ENCODE results near the gene C16orf54.
"Not testable (repeated sequence)": the region's sequence is repeated elsewhere in the genome, so short reads cannot be mapped to it uniquely, and the experiment has no call there.

The C16orf54 gene

DNA sequence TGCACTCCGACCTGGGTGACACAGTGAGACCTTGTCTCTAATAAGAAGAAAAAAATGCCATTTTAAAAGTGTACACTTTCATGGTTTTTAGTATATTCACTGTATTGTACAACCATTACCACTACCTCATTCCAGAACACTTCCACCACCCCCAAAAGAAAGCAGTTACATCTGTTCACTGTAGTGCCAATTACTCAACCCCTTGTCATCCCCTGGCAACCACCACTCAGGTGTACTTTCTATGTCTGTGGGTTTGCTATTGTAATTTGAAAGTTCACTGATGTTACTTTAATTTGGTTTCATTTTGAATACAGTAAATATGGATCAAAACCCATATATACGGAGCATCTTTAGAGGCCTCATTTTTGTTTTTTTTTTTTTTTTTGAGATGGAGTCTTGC is 38.4 kb upstream of the C16orf54 start:
- FAIRE-seq: no peak
- DNase-seq (ENCODE audit: insufficient read length, low spot score): no peak
- TF ChIP-seq PAX5 (IDR thresholded peaks at IDR 0.05; ENCODE audit: insufficient read depth, low read length, severe bottlenecking) (no peak), POU2F2 (IDR thresholded peaks at IDR 0.05; ENCODE audit: low read depth, low read length) (no peak), TAF1 (IDR thresholded peaks at IDR 0.05; ENCODE audit: low read depth, low read length) (no peak), SPI1 (IDR thresholded peaks at IDR 0.05; ENCODE audit: low read depth, low read length) (no peak), POLR2AphosphoS5 (IDR thresholded peaks at IDR 0.05; ENCODE audit: low read depth, low read length) (no peak), POLR2A (IDR thresholded peaks at IDR 0.05; ENCODE audit: low read depth, low read length) (no peak)

DNA sequence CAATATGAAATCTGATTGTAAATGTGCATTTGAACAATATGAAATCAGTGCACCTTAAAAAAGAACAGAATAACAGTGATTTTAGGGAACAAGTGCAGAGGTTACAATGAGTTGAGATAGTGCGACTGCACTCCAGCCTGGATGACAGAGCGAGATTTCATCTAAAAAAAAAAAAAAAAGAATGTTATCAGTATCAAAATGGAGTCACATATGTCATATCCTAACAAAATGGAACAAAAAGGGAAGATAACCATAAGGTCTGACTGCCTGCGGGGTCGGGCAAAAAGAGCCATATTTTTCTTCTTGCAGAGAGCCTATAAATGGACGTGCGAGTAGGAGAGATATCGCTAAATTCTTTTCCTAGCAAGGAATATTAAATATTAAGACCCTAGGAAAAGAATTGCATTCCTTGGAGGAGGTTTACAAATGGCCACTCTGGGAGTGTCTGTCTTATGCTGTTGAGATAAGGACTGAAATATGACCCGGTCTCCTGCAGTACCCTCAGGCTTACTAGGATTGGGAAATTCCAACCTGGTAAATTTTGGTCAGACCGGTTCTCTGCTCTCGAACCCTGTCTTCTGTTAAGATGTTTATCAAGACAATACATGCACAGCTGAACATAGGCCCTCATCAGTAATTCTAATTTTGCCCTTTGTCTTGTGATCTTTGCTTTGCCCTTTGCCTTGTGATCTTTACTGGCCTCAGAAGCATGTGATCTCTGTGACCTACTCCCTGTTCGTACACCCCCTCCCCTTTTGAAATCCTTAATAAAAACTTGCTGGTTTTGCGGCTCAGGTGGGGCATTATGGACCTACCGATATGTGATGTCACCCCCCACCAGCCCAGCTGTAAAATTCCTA is 37.5 kb upstream of the C16orf54 start:
- DNase-seq (ENCODE audit: insufficient read length, low spot score); FAIRE-seq: not testable (repeated sequence)

DNA sequence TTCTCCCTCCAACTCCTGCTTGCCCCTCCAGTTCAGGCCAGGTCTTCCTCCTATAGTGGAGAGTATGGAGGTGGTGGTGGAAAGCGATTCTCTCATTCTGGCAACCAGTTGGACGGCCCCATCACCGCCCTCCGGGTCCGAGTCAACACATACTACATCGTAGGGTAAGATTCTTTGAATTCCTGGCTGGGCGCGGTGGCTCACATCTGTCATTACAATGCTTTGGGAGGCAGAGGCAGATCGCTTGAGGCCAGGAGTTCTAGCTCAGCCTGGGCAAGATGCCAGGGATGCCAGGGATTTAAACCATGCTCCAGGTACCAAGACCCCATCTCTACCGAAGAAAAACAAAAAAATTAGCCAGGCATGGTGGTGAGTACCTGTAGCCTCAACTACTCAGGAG is 33.7 kb upstream of the C16orf54 start:
- FAIRE-seq (no peak), DNase-seq (ENCODE audit: insufficient read length, low spot score) (no peak)

DNA sequence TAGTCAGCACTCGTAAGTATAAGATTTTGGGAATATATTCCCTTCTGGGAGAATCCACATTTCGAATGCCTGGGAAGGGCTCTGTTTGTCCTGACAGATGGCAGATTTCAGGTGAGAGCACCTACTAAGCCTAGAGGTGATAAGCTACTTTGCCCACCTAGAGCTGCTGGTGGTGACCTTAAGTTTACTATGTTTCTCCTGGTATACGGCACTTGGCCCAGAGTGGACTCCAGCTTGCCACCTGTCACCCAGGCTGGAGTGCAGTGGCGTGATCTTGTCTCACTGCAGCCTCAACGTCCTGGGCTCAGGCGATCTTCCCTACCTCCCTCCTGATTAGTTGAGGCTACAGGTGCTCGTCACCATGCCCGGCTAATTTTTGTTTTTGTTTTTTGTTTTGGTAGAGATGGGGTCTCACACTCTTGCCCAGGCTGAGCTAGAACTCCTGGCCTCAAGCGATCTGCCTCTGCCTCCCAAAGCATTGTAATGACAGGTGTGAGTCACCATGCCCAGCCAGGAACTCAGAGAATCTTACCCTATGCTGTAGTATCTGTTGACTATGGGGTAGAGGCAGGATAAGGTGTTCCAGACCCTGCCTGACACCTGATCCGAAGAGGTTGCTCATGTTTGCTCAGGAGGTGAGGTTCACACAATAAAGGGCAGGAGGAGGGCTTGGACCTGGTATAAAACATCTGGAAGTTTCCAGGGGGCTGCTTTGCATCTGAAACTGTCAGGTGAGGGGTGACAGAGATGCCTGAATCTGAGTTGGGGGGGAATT is 32.0 kb upstream of the C16orf54 start, which contains the start of gene ZG16:
Gene ZG16 (plus strand): TSS at position 681 of the 775 bp plus-strand sequence. CDS start 1,011 bp downstream, outside the sequence.
- DNase-seq (ENCODE audit: insufficient read length, low spot score): no peak
- TF ChIP-seq SPI1 (IDR thresholded peaks at IDR 0.05; ENCODE audit: low read depth, low read length): no peak
- TF ChIP-seq POLR2AphosphoS5 (IDR thresholded peaks at IDR 0.05; ENCODE audit: low read depth, low read length): no peak
- no peak for TF ChIP-seq POU2F2 (IDR thresholded peaks at IDR 0.05; ENCODE audit: low read depth, low read length)
- no peak for TF ChIP-seq TAF1 (IDR thresholded peaks at IDR 0.05; ENCODE audit: low read depth, low read length)
- TF ChIP-seq POLR2A (IDR thresholded peaks at IDR 0.05; ENCODE audit: low read depth, low read length): no peak
- TF ChIP-seq PAX5 (IDR thresholded peaks at IDR 0.05; ENCODE audit: insufficient read depth, low read length, severe bottlenecking): no peak
- FAIRE-seq: no peak

More for the DNA sequence above, 33.7 kb upstream of the C16orf54 start:
- TF ChIP-seq PAX5 (IDR thresholded peaks at IDR 0.05; ENCODE audit: insufficient read depth, low read length, severe bottlenecking) (no peak), POU2F2 (IDR thresholded peaks at IDR 0.05; ENCODE audit: low read depth, low read length) (no peak), TAF1 (IDR thresholded peaks at IDR 0.05; ENCODE audit: low read depth, low read length) (no peak), POLR2AphosphoS5 (IDR thresholded peaks at IDR 0.05; ENCODE audit: low read depth, low read length) (no peak), POLR2A (IDR thresholded peaks at IDR 0.05; ENCODE audit: low read depth, low read length) (no peak), SPI1 (IDR thresholded peaks at IDR 0.05; ENCODE audit: low read depth, low read length) (no peak)

DNA sequence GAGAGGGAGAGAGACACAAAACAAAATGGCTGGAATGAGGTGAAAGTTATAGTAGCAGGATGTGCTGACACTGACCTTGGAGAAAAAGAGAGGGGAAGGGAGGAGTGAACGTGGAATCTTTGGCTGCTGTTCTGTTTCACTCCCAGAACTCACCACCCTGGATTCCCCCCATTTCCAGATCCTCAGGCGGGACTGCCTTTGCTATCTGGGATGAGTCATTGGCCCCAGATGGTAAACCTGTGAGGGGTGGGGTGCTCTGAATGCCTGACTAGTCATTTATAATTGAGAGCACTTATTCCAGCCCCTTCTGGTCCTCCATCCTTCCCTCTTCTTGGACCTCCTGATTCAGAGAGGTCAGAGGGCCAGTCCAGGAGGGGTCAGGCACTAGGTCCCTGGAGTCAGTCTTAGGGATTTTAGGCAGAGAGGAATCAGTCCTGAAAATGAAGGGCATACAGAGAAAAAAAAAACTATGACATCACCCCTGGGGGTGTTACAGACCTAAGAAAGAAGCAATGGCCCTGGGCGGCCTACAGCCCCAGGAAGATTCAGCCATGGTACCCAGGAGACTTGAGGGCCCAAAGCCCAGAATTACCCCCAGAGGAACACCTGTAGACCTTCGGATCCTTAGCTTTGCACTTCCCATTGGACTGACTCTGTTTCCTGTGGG is 30.1 kb upstream of the C16orf54 start:
- DNase-seq (ENCODE audit: insufficient read length, low spot score) (no peak), FAIRE-seq (no peak)
- TF ChIP-seq PAX5 (IDR thresholded peaks at IDR 0.05; ENCODE audit: insufficient read depth, low read length, severe bottlenecking) (no peak), POU2F2 (IDR thresholded peaks at IDR 0.05; ENCODE audit: low read depth, low read length) (no peak), POLR2AphosphoS5 (IDR thresholded peaks at IDR 0.05; ENCODE audit: low read depth, low read length) (no peak), POLR2A (IDR thresholded peaks at IDR 0.05; ENCODE audit: low read depth, low read length) (no peak), SPI1 (IDR thresholded peaks at IDR 0.05; ENCODE audit: low read depth, low read length) (no peak), TAF1 (IDR thresholded peaks at IDR 0.05; ENCODE audit: low read depth, low read length) (no peak)

DNA sequence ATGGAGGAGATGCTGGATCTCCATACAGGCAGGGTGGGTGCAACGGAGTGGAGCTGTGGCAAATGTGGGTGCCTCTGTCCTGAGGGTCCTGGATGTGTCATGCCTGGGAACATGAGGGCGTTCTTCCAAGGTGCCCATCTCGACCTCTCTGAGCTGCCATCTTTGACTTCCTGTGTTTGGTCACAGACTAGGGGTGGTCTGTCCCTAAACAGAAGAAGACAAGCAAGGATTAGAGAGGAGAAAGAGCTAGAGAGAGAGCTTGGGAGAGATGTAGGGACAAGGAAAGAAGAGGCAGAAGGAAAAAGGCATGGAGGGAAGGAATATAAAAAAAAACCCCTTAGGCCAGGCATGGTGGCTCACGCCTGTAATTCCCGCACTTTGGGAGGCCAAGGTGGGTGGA is 28.9 kb upstream of the C16orf54 start:
- no peak for TF ChIP-seq PAX5 (IDR thresholded peaks at IDR 0.05; ENCODE audit: insufficient read depth, low read length, severe bottlenecking)
- TF ChIP-seq POLR2AphosphoS5 (IDR thresholded peaks at IDR 0.05; ENCODE audit: low read depth, low read length): no peak
- TF ChIP-seq POLR2A (IDR thresholded peaks at IDR 0.05; ENCODE audit: low read depth, low read length): no peak
- no peak for TF ChIP-seq TAF1 (IDR thresholded peaks at IDR 0.05; ENCODE audit: low read depth, low read length)
- no peak for TF ChIP-seq SPI1 (IDR thresholded peaks at IDR 0.05; ENCODE audit: low read depth, low read length)
- TF ChIP-seq POU2F2 (IDR thresholded peaks at IDR 0.05; ENCODE audit: low read depth, low read length): no peak
- FAIRE-seq (no peak), DNase-seq (ENCODE audit: insufficient read length, low spot score) (no peak)

DNA sequence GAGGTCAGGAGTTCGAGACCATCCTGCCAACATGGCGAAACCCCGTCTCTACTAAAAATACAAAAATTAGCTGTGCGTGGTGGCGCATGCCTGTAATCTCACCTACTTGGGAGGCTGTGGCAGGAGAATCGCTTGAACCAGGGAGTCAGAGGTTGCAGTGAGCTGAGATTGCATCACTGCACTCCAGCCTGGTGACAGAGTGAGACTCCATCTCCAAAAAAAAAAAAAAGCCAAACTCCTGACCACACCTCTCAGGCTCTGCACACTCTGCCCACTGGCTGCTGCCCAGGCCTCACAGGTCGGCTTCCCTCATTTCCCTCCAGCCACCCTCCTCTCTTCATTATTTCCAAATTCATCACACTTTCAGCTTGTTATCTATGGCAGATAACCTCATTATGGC is 26.5 kb upstream of the C16orf54 start:
- not testable (repeated sequence) for FAIRE-seq; DNase-seq (ENCODE audit: insufficient read length, low spot score)

DNA sequence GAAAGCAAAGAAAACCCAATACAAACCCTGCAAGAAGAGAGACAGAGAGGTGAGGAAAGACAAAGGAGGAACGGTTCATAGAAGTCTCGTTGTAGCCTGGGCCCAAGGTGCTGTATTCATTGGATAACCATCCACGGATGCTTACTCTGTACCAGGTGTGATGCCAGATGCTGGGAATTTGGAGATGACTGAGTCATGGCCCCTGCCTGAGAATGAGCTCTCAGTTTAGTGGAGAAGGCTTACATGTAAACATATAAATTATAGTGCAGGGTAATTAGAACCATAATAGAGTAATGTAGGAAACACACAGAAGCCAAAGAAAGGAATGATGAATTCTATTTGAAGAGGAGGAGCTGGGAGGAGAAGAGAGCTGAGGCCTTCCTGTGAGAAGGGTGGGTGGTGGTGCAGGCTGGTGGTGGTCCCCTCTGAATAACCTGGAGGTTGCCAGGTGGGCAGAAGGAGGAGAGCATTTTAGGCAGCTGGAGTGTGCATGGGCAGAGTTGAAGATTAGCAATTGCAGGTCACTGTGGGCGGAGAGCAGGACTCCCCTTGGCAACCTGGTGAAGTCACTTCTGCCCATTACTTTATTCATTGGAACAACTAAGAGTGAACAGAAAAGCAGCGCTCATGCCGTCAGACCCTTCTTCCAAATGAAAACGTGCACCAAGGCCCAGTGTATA is 24.6 kb upstream of the C16orf54 start:
- TF ChIP-seq POLR2A (IDR thresholded peaks at IDR 0.05; ENCODE audit: low read depth, low read length): no peak
- TF ChIP-seq POU2F2 (IDR thresholded peaks at IDR 0.05; ENCODE audit: low read depth, low read length): no peak
- TF ChIP-seq PAX5 (IDR thresholded peaks at IDR 0.05; ENCODE audit: insufficient read depth, low read length, severe bottlenecking): no peak
- no peak for TF ChIP-seq POLR2AphosphoS5 (IDR thresholded peaks at IDR 0.05; ENCODE audit: low read depth, low read length)
- TF ChIP-seq SPI1 (IDR thresholded peaks at IDR 0.05; ENCODE audit: low read depth, low read length): no peak
- no peak for TF ChIP-seq TAF1 (IDR thresholded peaks at IDR 0.05; ENCODE audit: low read depth, low read length)
- FAIRE-seq (no peak), DNase-seq (ENCODE audit: insufficient read length, low spot score) (no peak)

DNA sequence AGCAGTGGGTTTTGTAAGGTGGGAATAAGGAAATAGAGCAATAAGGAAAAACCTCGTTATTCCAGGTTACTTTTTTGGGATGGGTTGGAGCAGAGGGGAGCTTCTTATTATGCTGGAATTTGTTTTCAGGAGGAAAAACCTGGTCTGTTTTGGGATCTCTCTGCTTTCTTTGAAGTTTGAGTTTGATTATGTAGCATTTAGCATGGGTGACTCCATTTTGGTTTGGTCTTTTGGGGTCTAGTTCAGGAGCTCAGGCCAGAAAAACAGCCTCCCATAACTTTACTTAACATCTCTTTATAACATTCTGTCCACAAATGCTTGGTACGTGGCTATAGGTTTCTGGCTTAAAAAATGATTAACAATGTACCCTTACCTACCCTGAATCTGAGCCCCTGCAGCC is 23.7 kb upstream of the C16orf54 start:
- DNase-seq (ENCODE audit: insufficient read length, low spot score): no peak
- FAIRE-seq: no peak
- no peak for TF ChIP-seq POU2F2 (IDR thresholded peaks at IDR 0.05; ENCODE audit: low read depth, low read length)
- no peak for TF ChIP-seq POLR2A (IDR thresholded peaks at IDR 0.05; ENCODE audit: low read depth, low read length)
- no peak for TF ChIP-seq TAF1 (IDR thresholded peaks at IDR 0.05; ENCODE audit: low read depth, low read length)

All from GM12891 (cell line).